ENCODE data around the gene IFI6.
"Not testable (repeated sequence)": the region's sequence is repeated elsewhere in the genome, so short reads cannot be mapped to it uniquely, and the experiment has no call there.

Gene IFI6

GRCh38 chr1:27650539-27651175, 21.3 kb downstream of the IFI6 start:
- DNase-seq (ENCODE audit: low read depth) = peak; percentile 59

- DNase-seq (ENCODE audit: low read depth) = no peak
Observed at GRCh38 chr1:27650171-27650538, 21.8 kb downstream of the IFI6 start.

GRCh38 chr1:27649306-27649635, 22.7 kb downstream of the IFI6 start:
- no peak for DNase-seq (ENCODE audit: low read depth)

GRCh38 chr1:27648602-27649305, 23.2 kb downstream of the IFI6 start:
- DNase-seq (ENCODE audit: low read depth) = no peak

- no peak for DNase-seq (ENCODE audit: low read depth)
Observed at GRCh38 chr1:27647328-27647727, 24.7 kb downstream of the IFI6 start.

GRCh38 chr1:27646676-27647075, 25.3 kb downstream of the IFI6 start:
- no peak for DNase-seq (ENCODE audit: low read depth)

- DNase-seq (ENCODE audit: low read depth) = no peak
Observed at GRCh38 chr1:27645071-27645415, 26.9 kb downstream of the IFI6 start.

GRCh38 chr1:27644369-27645070, 27.5 kb downstream of the IFI6 start:
- no peak for DNase-seq (ENCODE audit: low read depth)

GRCh38 chr1:27643600-27644368, 28.2 kb downstream of the IFI6 start:
- DNase-seq (ENCODE audit: low read depth) = peak; percentile 62

- DNase-seq (ENCODE audit: low read depth) = not testable (repeated sequence)
Observed at GRCh38 chr1:27640514-27640913, 31.5 kb downstream of the IFI6 start.

GRCh38 chr1:27638805-27639204, 33.2 kb downstream of the IFI6 start:
- no peak for DNase-seq (ENCODE audit: low read depth)

- no peak for DNase-seq (ENCODE audit: low read depth)
Observed at GRCh38 chr1:27638047-27638734, 33.8 kb downstream of the IFI6 start.

GRCh38 chr1:27635396-27636142, 36.4 kb downstream of the IFI6 start:
- DNase-seq (ENCODE audit: low read depth) = no peak

GRCh38 chr1:27634985-27635367, 37.0 kb downstream of the IFI6 start, which contains the start of gene FGR:
FGR (minus strand) TSS chr1:27635185; CDS start chr1:27623916, 11,269 bp downstream.
- DNase-seq (ENCODE audit: low read depth) = no peak

GRCh38 chr1:27634177-27634984, 37.6 kb downstream of the IFI6 start:
- DNase-seq (ENCODE audit: low read depth) = no peak

GRCh38 chr1:27633640-27634176, 38.3 kb downstream of the IFI6 start:
- no peak for DNase-seq (ENCODE audit: low read depth)

- no peak for DNase-seq (ENCODE audit: low read depth)
Observed at GRCh38 chr1:27633298-27633610, 38.7 kb downstream of the IFI6 start.

- no peak for DNase-seq (ENCODE audit: low read depth)
Observed at GRCh38 chr1:27632387-27633297, 39.4 kb downstream of the IFI6 start.

GRCh38 chr1:27630859-27631491, 41.0 kb downstream of the IFI6 start:
- no peak for DNase-seq (ENCODE audit: low read depth)
